Endodermal cell (in vitro differentiated cells): ENCODE data around the gene DGKH. TPM values are rescaled to one million over a fixed set of nuclear protein-coding genes. Genes with fewer than 3 reads are reported as not detected.

ENCODE experiments used
- DNase-seq: peaks from one replicate; pipeline ENCODE4 v3.0.0-alpha.2; 2017
- H3K27ac ChIP-seq: 2 replicates; pipeline ENCODE4 v1.5.1; 2013; ENCODE audit warnings: mild to moderate bottlenecking, low read depth, low read length, moderate library complexity
- H3K27me3 ChIP-seq: 2 replicates; pipeline ENCODE4 v1.6.1; 2013; ENCODE audit warnings: mild to moderate bottlenecking, low read length, moderate library complexity; ENCODE audit not compliant: insufficient read depth, control insufficient read depth, poor library complexity, severe bottlenecking
- H3K36me3 ChIP-seq: 2 replicates; pipeline ENCODE4 v1.7.0; 2013; ENCODE audit warnings: mild to moderate bottlenecking, low read length, moderate library complexity; ENCODE audit not compliant: control insufficient read depth, insufficient read depth
- H3K4me1 ChIP-seq: one replicate; pipeline ENCODE4 v1.7.0; 2013; ENCODE audit warnings: low read length; ENCODE audit not compliant: control insufficient read depth, insufficient read depth
- H3K4me3 ChIP-seq: 2 replicates; pipeline ENCODE4 v1.5.1; 2013; ENCODE audit warnings: mild to moderate bottlenecking, low read length, moderate library complexity
- H3K9ac ChIP-seq: 2 replicates; pipeline ENCODE4 v1.6.1; 2013; ENCODE audit warnings: mild to moderate bottlenecking, low read length, moderate library complexity; ENCODE audit not compliant: poor library complexity, severe bottlenecking; ENCODE audit errors: extremely low read depth
- H3K9me3 ChIP-seq: 2 replicates; pipeline ENCODE4 v1.6.1; 2013; ENCODE audit warnings: mild to moderate bottlenecking, low read length, moderate library complexity; ENCODE audit not compliant: control insufficient read depth
- H3K27ac Mint-ChIP-seq: 2 replicates; pipeline ENCODE4 v1.8.0; 2020; ENCODE audit warnings: mixed read lengths
- H3K27me3 Mint-ChIP-seq: 2 replicates; pipeline ENCODE4 v1.8.0; 2021; ENCODE audit warnings: mild to moderate bottlenecking, mixed read lengths; ENCODE audit not compliant: insufficient read depth
- H3K36me3 Mint-ChIP-seq: 2 replicates; pipeline ENCODE4 v1.8.0; 2020; ENCODE audit warnings: low read depth, mixed read lengths
- H3K4me1 Mint-ChIP-seq: 2 replicates; pipeline ENCODE4 v1.8.0; 2020; ENCODE audit warnings: mixed read lengths
- H3K4me3 Mint-ChIP-seq: 2 replicates; pipeline ENCODE4 v1.8.0; 2020; ENCODE audit warnings: mild to moderate bottlenecking, moderate library complexity, mixed read lengths
- H3K9me3 Mint-ChIP-seq: 2 replicates; pipeline ENCODE4 v1.8.0; 2020; ENCODE audit warnings: mild to moderate bottlenecking, mixed read lengths
- CTCF ChIP-seq: fragments of 200-600 bp; sonication (generic); conservative IDR thresholded peaks from 2 replicates; pipeline ENCODE4 v1.5.0; 2021; ENCODE audit warnings: antibody characterized with exemption, mild to moderate bottlenecking
- WGBS, 2 experiments: methylation state at CpG; one replicate each; pipeline versions ENCODE4 v1.1.5 to v1.1.7; 2013; ENCODE audit warnings: missing lambda C conversion rate in 2 of 2, mixed read lengths in 1 of 2; ENCODE audit not compliant: insufficient coverage in 1 of 2, insufficient read length in 1 of 2; 5-methylcytosine and 5-hydroxymethylcytosine counted together
- total RNA-seq, 2 donors: library from RNA; stranded (reverse); fragmentation: NEBNext Ultra II Directional in 1 of 2; extraction: Animal tissue kit (Norgen Biotek cat#: 25700) in 1 of 2; gene quantifications; 2 replicates in 1 of 2; 3 replicates in 1 of 2; pipeline ENCODE4 v1.2.1, GENCODE V29; 2021

Gene DGKH
- total RNA-seq, 2 donors from 2014 or later, result 7.1 to 11.5 TPM

GRCh38 chr13:42247883-42248282 lies 199.4 kb downstream of the DGKH start:
- no peaks in the 10 kb centered on the region for H3K9me3 ChIP-seq
- Mint-ChIP-seq H3K9me3 (no peaks in the 10 kb centered on the region), H3K27me3 (no peaks in the 10 kb centered on the region), H3K4me3 (no peak overlapping the region), H3K4me1 (no peaks in the 10 kb centered on the region), H3K27ac (no peak overlapping the region), H3K36me3 (no peaks in the 10 kb centered on the region)
- H3K36me3 ChIP-seq, result no peaks in the 10 kb centered on the region
- TF ChIP-seq CTCF, result no peak
- WGBS, 2 experiments, result 89 to 94% methylated on average over 2 of the region's 2 CpGs
- DNase-seq, result no peak
- H3K4me3 ChIP-seq, result no peak overlapping the region
- H3K9ac ChIP-seq, result no peak overlapping the region
- no peaks in the 10 kb centered on the region for H3K4me1 ChIP-seq
- H3K27ac ChIP-seq, result no peak overlapping the region
- H3K27me3 ChIP-seq, result no peaks in the 10 kb centered on the region

GRCh38 chr13:42255886-42256285 lies 207.4 kb downstream of the DGKH start:
- peaks cover 2% of the 10 kb centered on the region for H3K9me3 Mint-ChIP-seq
- H3K9me3 ChIP-seq, result peaks cover 3% of the 10 kb centered on the region
- H3K27me3 Mint-ChIP-seq, result no peaks in the 10 kb centered on the region
- no peaks in the 10 kb centered on the region for H3K36me3 Mint-ChIP-seq
- TF ChIP-seq CTCF, result no peak
- H3K9ac ChIP-seq, result no peak overlapping the region
- no peak for DNase-seq
- no peak overlapping the region for H3K27ac Mint-ChIP-seq
- H3K36me3 ChIP-seq, result no peaks in the 10 kb centered on the region
- H3K4me1 ChIP-seq, result no peaks in the 10 kb centered on the region
- whole genome bisulfite sequencing, 2 experiments, result 96 to 97% methylated on average over 5 of the region's 5 CpGs
- H3K4me1 Mint-ChIP-seq, result peaks cover 2% of the 10 kb centered on the region
- no peak overlapping the region for H3K4me3 ChIP-seq
- H3K27me3 ChIP-seq, result no peaks in the 10 kb centered on the region
- H3K27ac ChIP-seq, result no peak overlapping the region
- no peak overlapping the region for H3K4me3 Mint-ChIP-seq

- Mint-ChIP-seq H3K27me3 (no peaks in the 10 kb centered on the region), H3K9me3 (peaks cover 12% of the 10 kb centered on the region), H3K4me3 (no peak overlapping the region), H3K36me3 (no peaks in the 10 kb centered on the region), H3K27ac (no peak overlapping the region), H3K4me1 (peaks cover 2% of the 10 kb centered on the region)
- no peak overlapping the region for H3K9ac ChIP-seq
- peaks cover 18% of the 10 kb centered on the region for H3K9me3 ChIP-seq
- no peaks in the 10 kb centered on the region for H3K4me1 ChIP-seq
- DNase-seq, result peak; percentile 75
- WGBS, 2 experiments, result 84 to 90% methylated on average over 2 to 5 of the region's 5 CpGs
- H3K4me3 ChIP-seq, result no peak overlapping the region
- no peaks in the 10 kb centered on the region for H3K36me3 ChIP-seq
- no peak for TF ChIP-seq CTCF
- no peak overlapping the region for H3K27ac ChIP-seq
- no peaks in the 10 kb centered on the region for H3K27me3 ChIP-seq
These were observed 210.3 kb downstream of the DGKH start for GRCh38 chr13:42258747-42259146.
